A549 treated with Hydrocortisone at 1 μM for 4 hours (cell line): ENCODE results near the gene EGR2. TPM values are rescaled to one million over a fixed set of nuclear protein-coding genes. Genes with fewer than 3 reads are reported as not detected.

Experiments
- total RNA-seq: library from RNA; stranded (reverse); fragments of 200-300 nt; extraction: Qiagen RNA extraction; gene quantifications from 5 replicates; pipeline ENCODE4 v1.2.3, GENCODE V29; 2022

EGR2 gene
- total RNA-seq, result 0.21 to 0.52 TPM (median 0.28 TPM) in 5 replicates

GRCh38 chr10:62816331-62817120 lies at the start of gene EGR2:
TSS of gene EGR2 (minus strand) at chr10:62816366. CDS start at chr10:62816029, 337 bp downstream.

DNA sequence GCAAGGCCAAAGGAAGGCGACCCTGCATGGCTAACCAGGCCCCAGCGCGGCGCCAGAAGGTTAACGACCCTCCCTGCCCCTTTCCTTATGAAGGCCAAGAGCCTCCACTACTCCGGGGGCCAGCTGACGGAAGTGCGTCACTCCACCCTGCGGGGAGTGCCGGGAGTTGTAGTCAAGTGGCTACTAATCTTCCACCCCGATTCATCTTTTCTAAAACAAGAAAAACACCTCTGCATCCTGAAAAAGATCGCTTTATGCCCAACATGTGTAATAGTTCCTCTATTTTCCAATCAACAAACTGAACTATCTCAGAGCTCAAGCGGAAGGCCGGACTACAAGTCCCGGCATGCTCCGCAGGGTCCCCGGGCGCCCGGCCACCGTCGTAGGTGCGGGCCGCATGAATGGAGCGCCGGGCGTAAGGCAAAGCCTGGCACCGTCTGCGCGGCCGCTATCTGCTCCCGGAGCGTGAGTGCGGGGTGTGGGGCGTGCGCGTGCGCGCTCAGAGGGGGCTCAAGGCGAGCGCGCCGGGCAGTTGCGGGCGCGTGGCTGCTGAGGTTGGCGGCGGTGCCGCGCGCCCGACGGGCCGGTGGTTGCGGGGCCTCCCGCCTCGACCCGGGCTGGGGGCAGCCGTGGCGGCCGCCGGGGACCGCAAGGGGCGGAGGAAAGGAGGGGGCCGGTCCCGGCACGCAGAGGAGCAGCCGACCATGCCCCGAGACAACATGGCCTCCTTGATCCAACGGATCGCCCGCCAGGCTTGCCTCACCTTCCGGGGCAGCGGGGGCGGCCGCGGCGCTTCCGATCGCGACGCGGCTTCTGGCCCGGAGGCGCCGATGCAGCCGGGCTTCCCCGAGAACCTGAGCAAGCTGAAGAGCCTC lies 11.6 kb downstream of the EGR2 start, which contains the start of gene ADO:
Gene ADO, plus strand, starts transcription at position 365 of the 875 bp plus-strand sequence. Its CDS starts 340 bp downstream, at position 705.

Other genes starting within 250 kb of the EGR2 start
- gene ADO, start 11.6 kb downstream of the EGR2 start, total RNA-seq, result 17.3 to 21.9 TPM (median 20.8 TPM) in 5 replicates